Muscle of leg (tissue), 11 donors: Measurements from ENCODE around the gene DLGAP1. TPM values are rescaled to one million over a fixed set of nuclear protein-coding genes. Genes with fewer than 3 reads are reported as not detected.

ENCODE experiments used
- DNase-seq: peaks from one replicate; pipeline ENCODE4 v3.0.0; 2013
- H3K27ac ChIP-seq: one replicate; pipeline ENCODE4 v1.5.1; 2013; ENCODE audit warnings: mild to moderate bottlenecking, low read length, control low read depth
- H3K27me3 ChIP-seq: one replicate; pipeline ENCODE4 v1.6.1; 2013; ENCODE audit warnings: low read length; ENCODE audit not compliant: control insufficient read depth, insufficient read depth
- H3K36me3 ChIP-seq: one replicate; pipeline ENCODE4 v1.6.1; 2013; ENCODE audit warnings: low read length; ENCODE audit not compliant: control insufficient read depth, insufficient read depth
- H3K4me1 ChIP-seq: one replicate; pipeline ENCODE4 v1.6.1; 2013; ENCODE audit warnings: low read length; ENCODE audit not compliant: control insufficient read depth, insufficient read depth
- H3K4me3 ChIP-seq: one replicate; pipeline ENCODE4 v1.5.1; 2013; ENCODE audit warnings: low read length, control low read depth
- H3K9me3 ChIP-seq: replicated peaks from 2 replicates; pipeline ENCODE4 v1.6.1; 2013; ENCODE audit warnings: low read depth, low read length; ENCODE audit not compliant: control insufficient read depth
- whole genome bisulfite sequencing: methylation state at CpG from one replicate; pipeline ENCODE4 v1.1.5; 2013; ENCODE audit warnings: missing lambda C conversion rate; ENCODE audit not compliant: insufficient coverage; 5-methylcytosine and 5-hydroxymethylcytosine counted together
- polyA plus RNA-seq, 8 donors: library from polyadenylated mRNA; unstranded; fragments of 120-200 nt; gene quantifications; one replicate each; pipeline versions ENCODE4 v1.2.1 to v1.2.3, GENCODE V29; 2013; ENCODE audit warnings: inconsistent platforms in 1 of 8, low replicate concordance in 1 of 8; ENCODE audit not compliant: insufficient read length in 8 of 8, insufficient read depth in 1 of 8
- total RNA-seq: library from RNA; stranded (reverse); fragments of 120-200 nt; gene quantifications from one replicate; pipeline ENCODE4 v1.2.4, GENCODE V29; 2013

Gene DLGAP1
- total and polyA plus RNA-seq, 9 donors, result 0.87 to 3.1 (median 1.8) TPM

DNA sequence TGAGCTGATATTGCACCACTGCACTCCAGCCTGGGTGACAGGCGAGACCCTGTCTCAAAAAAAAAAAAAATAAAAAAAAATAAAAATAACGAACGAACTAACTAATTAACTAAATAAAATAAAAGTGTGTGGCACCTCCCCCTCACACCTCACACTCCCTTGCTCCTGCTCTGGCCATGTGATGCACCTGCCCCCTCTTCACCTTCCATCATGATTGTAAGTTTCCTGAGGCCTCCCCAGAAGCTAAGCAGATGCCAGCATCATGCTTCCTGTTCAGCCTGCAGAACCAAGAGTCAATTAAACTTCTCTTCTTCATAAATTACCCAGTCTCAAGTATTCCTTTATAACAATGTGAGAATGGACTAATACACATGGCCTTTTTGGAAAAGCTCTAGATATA lies 773.0 kb downstream of the DLGAP1 start:
- H3K4me1 ChIP-seq, result no peaks in the 10 kb centered on the region
- H3K36me3 ChIP-seq, result no peaks in the 10 kb centered on the region
- no peak overlapping the region for H3K27ac ChIP-seq
- no CpG with 5 or more reads among the region's 3 CpGs for WGBS
- peaks cover 3% of the 10 kb centered on the region for H3K9me3 ChIP-seq
- DNase-seq, result no peak
- H3K4me3 ChIP-seq, result no peak overlapping the region
- H3K27me3 ChIP-seq, result no peaks in the 10 kb centered on the region

DNA sequence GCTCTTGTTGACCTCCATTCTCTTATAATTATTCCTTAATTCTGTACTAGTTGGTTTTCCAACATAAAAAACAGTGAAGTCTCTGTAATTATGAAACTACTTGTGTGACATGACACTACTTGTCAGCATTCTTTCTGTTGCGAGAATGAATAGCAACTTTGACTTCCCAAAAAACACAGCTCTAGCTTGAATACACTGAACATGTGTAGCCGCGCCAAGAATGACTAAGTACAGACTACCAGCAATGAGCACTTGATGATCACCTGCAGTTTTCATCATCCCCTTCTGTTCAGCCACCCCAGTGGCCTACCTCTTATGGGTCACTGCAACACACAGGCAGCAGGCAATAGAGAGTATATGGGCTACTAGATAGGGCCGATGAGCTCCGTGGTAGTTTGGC lies 775.9 kb downstream of the DLGAP1 start:
- WGBS, result 93% methylated on average over 3 of the region's 5 CpGs
- H3K9me3 ChIP-seq, result no peaks in the 10 kb centered on the region
- H3K27me3 ChIP-seq, result no peaks in the 10 kb centered on the region
- H3K4me3 ChIP-seq, result no peak overlapping the region
- DNase-seq, result peak; percentile 16
- H3K27ac ChIP-seq, result no peak overlapping the region
- no peaks in the 10 kb centered on the region for H3K36me3 ChIP-seq
- H3K4me1 ChIP-seq, result no peaks in the 10 kb centered on the region

- no peaks in the 10 kb centered on the region for H3K9me3 ChIP-seq
- no peaks in the 10 kb centered on the region for H3K27me3 ChIP-seq
- DNase-seq, result no peak
- H3K27ac ChIP-seq, result no peak overlapping the region
- no peak overlapping the region for H3K4me3 ChIP-seq
- no peaks in the 10 kb centered on the region for H3K36me3 ChIP-seq
- WGBS, result 81% methylated on average over 3 of the region's 8 CpGs
- H3K4me1 ChIP-seq, result no peaks in the 10 kb centered on the region
These were observed 779.1 kb downstream of the DLGAP1 start for GRCh38 chr18:3675994-3676393.

GRCh38 chr18:3675446-3675845 lies 779.7 kb downstream of the DLGAP1 start:
- Histone ChIP-seq H3K36me3 (no peaks in the 10 kb centered on the region), H3K9me3 (no peaks in the 10 kb centered on the region), H3K27ac (no peak overlapping the region), H3K4me1 (no peaks in the 10 kb centered on the region), H3K4me3 (no peak overlapping the region), H3K27me3 (no peaks in the 10 kb centered on the region)
- no peak for DNase-seq
- WGBS, result 50% methylated on average over 1 of the region's 3 CpGs

- DNase-seq, result no peak
- WGBS, result 44% methylated on average over 2 of the region's 2 CpGs
- H3K27me3 ChIP-seq, result no peaks in the 10 kb centered on the region
- H3K4me3 ChIP-seq, result no peak overlapping the region
- no peaks in the 10 kb centered on the region for H3K36me3 ChIP-seq
- H3K9me3 ChIP-seq, result no peaks in the 10 kb centered on the region
- H3K27ac ChIP-seq, result no peak overlapping the region
- no peaks in the 10 kb centered on the region for H3K4me1 ChIP-seq
These were observed 783.9 kb downstream of the DLGAP1 start for GRCh38 chr18:3671176-3671575.

- Histone ChIP-seq H3K36me3 (no peaks in the 10 kb centered on the region), H3K27me3 (no peaks in the 10 kb centered on the region), H3K4me1 (peaks cover 9% of the 10 kb centered on the region), H3K9me3 (no peaks in the 10 kb centered on the region), H3K27ac (no peak overlapping the region), H3K4me3 (no peak overlapping the region)
- WGBS, result 94% methylated on average over 12 of the region's 17 CpGs
- no peak for DNase-seq
These were observed 785.7 kb downstream of the DLGAP1 start for GRCh38 chr18:3669376-3669775.

DNA sequence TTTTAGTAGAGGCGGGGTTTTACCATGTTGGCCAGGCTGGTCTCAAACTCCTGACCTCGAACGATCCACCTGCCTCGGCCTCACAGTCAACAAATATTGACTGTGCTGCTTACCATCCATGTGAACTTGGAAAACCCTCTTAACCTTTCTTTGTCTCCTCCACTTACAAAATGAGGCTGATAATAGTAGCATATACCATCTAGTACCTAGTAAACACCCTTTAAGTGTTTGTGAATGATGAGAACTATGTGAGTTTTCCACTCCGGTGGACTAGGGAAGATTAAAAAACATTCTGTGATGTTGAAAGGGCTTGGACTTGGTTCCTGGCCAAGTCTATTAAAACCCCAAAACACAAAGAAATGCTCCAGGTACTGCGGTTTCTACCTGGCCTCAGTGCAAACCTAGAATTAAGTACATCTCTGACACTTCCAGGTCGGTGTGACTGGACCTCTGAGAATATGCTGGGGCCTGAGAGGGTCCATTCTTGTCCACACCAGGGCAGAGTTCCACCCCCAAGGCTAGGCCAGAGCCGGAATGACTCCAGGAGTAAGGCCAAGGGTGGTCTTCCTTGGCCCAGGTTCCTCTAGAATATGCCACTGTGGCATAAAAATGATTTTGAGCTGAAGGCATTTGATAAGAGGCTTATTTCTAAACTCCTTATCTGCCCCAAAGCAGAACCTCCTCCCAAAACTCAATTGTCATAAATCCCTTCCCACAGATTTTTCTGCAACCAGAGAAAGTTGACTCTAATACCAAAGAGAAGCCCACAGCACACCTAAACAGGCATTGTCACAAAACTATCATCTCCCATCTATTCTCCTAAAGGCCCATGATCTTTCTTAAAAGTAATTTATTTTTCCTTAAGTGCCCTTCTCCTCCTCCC lies 787.6 kb downstream of the DLGAP1 start:
- Histone ChIP-seq H3K9me3 (no peaks in the 10 kb centered on the region), H3K27me3 (no peaks in the 10 kb centered on the region), H3K27ac (no peak overlapping the region), H3K36me3 (no peaks in the 10 kb centered on the region), H3K4me3 (no peak overlapping the region), H3K4me1 (peaks cover 9% of the 10 kb centered on the region)
- WGBS, result 79% methylated on average over 5 of the region's 8 CpGs
- no peak for DNase-seq

- no peaks in the 10 kb centered on the region for H3K27me3 ChIP-seq
- no peaks in the 10 kb centered on the region for H3K36me3 ChIP-seq
- 95% methylated on average over 2 of the region's 5 CpGs for WGBS
- peaks cover 9% of the 10 kb centered on the region for H3K4me1 ChIP-seq
- no peak for DNase-seq
- no peak overlapping the region for H3K27ac ChIP-seq
- H3K4me3 ChIP-seq, result no peak overlapping the region
- H3K9me3 ChIP-seq, result no peaks in the 10 kb centered on the region
These were observed 788.4 kb downstream of the DLGAP1 start for GRCh38 chr18:3666526-3667254.

- Histone ChIP-seq H3K4me3 (peak overlapping the region; percentile 23), H3K4me1 (peaks cover 9% of the 10 kb centered on the region), H3K36me3 (no peaks in the 10 kb centered on the region), H3K9me3 (no peaks in the 10 kb centered on the region), H3K27me3 (no peaks in the 10 kb centered on the region), H3K27ac (peak overlapping the region; percentile 84)
- peak; percentile 93 for DNase-seq
- 7% methylated on average over 16 of the region's 20 CpGs for WGBS
These were observed 789.2 kb downstream of the DLGAP1 start for GRCh38 chr18:3665780-3666525.

GRCh38 chr18:3665204-3665603 lies 789.9 kb downstream of the DLGAP1 start:
- peak; percentile 55 for DNase-seq

More at GRCh38 chr18:3665204-3665603, 789.9 kb downstream of the DLGAP1 start:
- H3K27ac ChIP-seq, result peak overlapping the region; percentile 84
- no peak overlapping the region for H3K4me3 ChIP-seq
- no peaks in the 10 kb centered on the region for H3K36me3 ChIP-seq
- WGBS, result no CpG with 5 or more reads among the region's 3 CpGs
- peaks cover 9% of the 10 kb centered on the region for H3K4me1 ChIP-seq
- H3K27me3 ChIP-seq, result no peaks in the 10 kb centered on the region
- H3K9me3 ChIP-seq, result no peaks in the 10 kb centered on the region
